K562 (cell line): Measurements from ENCODE around the gene SEMA3C. TPM values are rescaled to one million over a fixed set of nuclear protein-coding genes. Genes with fewer than 3 reads are reported as not detected.

Experiments used
- ATAC-seq: fragments of 200-7000 bp; cut with Tn5 transposase; 3 replicates; pipeline ENCODE4 v1.9.1; 2020; ENCODE audit warnings: moderate library complexity
- BruUV-seq: library from RNA; stranded (reverse); fragments of 400-500 nt; replicated peaks from 2 replicates; lab custom pipeline; 2021; lab: Mats Ljungman, UMichigan
- CTCF ChIA-PET: fragments of 300-600 bp; formaldehyde crosslinking; extraction: SDS; loops from one replicate; lab custom pipeline; 2021; ENCODE audit warnings: low intra/inter-chr PET ratio; lab: Yijun Ruan, JAX
- POLR2A ChIA-PET: fragments of 300-600, 350-650 bp; sonication (Branson Sonifier 250); formaldehyde crosslinking; extraction: SDS; loops from one replicate; lab custom pipeline; 2021; ENCODE audit warnings: antibody characterized with exemption, inconsistent platforms; lab: Yijun Ruan, JAX
- DNase-seq, 4 experiments: peaks; one replicate each; pipeline versions ENCODE4 v3.0.0 to v3.0.0-alpha.2; 2011 to 2018; ENCODE audit warnings: low spot score in 3 of 4, mixed read lengths in 3 of 4; ENCODE audit errors: extremely low read depth in 1 of 4
- FAIRE-seq: peaks from 2 replicates; lab custom pipeline; 2011; peaks lifted over from hg19 to GRCh38; lab: Jason Lieb, UNC
- H2AFZ ChIP-seq: 2 replicates; pipeline ENCODE4 v1.6.0; 2011; ENCODE audit warnings: low read depth, low read length, control low read depth, inconsistent platforms
- H3K27ac ChIP-seq: fragments of 200-600 bp; 3 replicates; pipeline ENCODE4 v1.8.0; 2011; ENCODE audit warnings: low read depth, mild to moderate bottlenecking, control low read depth, inconsistent platforms, low read length, moderate library complexity, mixed read lengths; ENCODE audit errors: extremely low read depth
- H3K27me3 ChIP-seq, 2 experiments: fragments of 300-600 bp in 1 of 2; 2 replicates in 1 of 2; 3 replicates in 1 of 2; pipeline versions ENCODE4 v1.6.0 to v1.8.0; 2011; ENCODE audit warnings: inconsistent platforms in 2 of 2, low read length in 2 of 2, mild to moderate bottlenecking in 1 of 2, mixed read lengths in 1 of 2, moderate library complexity in 1 of 2; ENCODE audit not compliant: control insufficient read depth in 2 of 2, insufficient read depth in 2 of 2
- H3K36me3 ChIP-seq: fragments of 300-600 bp; 3 replicates; pipeline ENCODE4 v1.8.0; 2011; ENCODE audit warnings: mild to moderate bottlenecking, low read length, inconsistent platforms; ENCODE audit not compliant: control insufficient read depth, insufficient read depth
- H3K4me1 ChIP-seq, 2 experiments: fragments of 200-600 bp in 1 of 2; replicated peaks in 1 of 2; 2 replicates in 1 of 2; 3 replicates in 1 of 2; pipeline versions ENCODE4 v1.5.1 to v1.8.0; 2011; ENCODE audit warnings: inconsistent platforms in 2 of 2, low read length in 2 of 2, mild to moderate bottlenecking in 1 of 2, mixed read lengths in 1 of 2, moderate library complexity in 1 of 2; ENCODE audit not compliant: control insufficient read depth in 2 of 2, insufficient read depth in 2 of 2
- H3K4me2 ChIP-seq: 2 replicates; pipeline ENCODE4 v1.6.1; 2011; ENCODE audit warnings: low read length, control low read depth, inconsistent platforms, mixed read lengths; ENCODE audit not compliant: insufficient read depth
- H3K4me3 ChIP-seq: fragments of 200-600 bp; sonication (generic), shearing (Covaris generic); 2 replicates; pipeline ENCODE4 v1.5.1; 2016; ENCODE audit warnings: control low read depth, inconsistent platforms
- H3K79me2 ChIP-seq: fragments of 200-600 bp; 3 replicates; pipeline ENCODE4 v1.8.0; 2011; ENCODE audit warnings: low read length, inconsistent platforms; ENCODE audit not compliant: control insufficient read depth, insufficient read depth
- H3K9ac ChIP-seq, 2 experiments: 2 replicates each; pipeline versions ENCODE4 v1.6.0 to v1.6.1; 2011; ENCODE audit warnings: low read depth in 2 of 2, low read length in 2 of 2, control low read depth in 1 of 2, inconsistent platforms in 1 of 2, mild to moderate bottlenecking in 1 of 2, mixed read lengths in 1 of 2; ENCODE audit not compliant: insufficient read depth in 1 of 2
- H3K9me1 ChIP-seq: one replicate; pipeline ENCODE4 v1.6.0; 2011; ENCODE audit warnings: inconsistent platforms, mild to moderate bottlenecking, low read length, moderate library complexity; ENCODE audit not compliant: control insufficient read depth, insufficient read depth
- H3K9me3 ChIP-seq: replicated peaks from 2 replicates; pipeline ENCODE4 v1.5.1; 2011; ENCODE audit warnings: low read depth, low read length, inconsistent platforms; ENCODE audit not compliant: control insufficient read depth, insufficient read depth
- H4K20me1 ChIP-seq: replicated peaks from 2 replicates; pipeline ENCODE4 v1.6.1; 2011; ENCODE audit warnings: low read length, inconsistent platforms, mixed read lengths; ENCODE audit not compliant: control insufficient read depth, insufficient read depth
- CAMTA2 ChIP-seq: fragments of 250-450 bp; sonication (Bioruptor Pico); conservative IDR thresholded peaks from 2 replicates; pipeline ENCODE4 v1.5.1; 2022
- CBX2 ChIP-seq: fragments of 200-600 bp; sonication (generic); IDR thresholded peaks from one replicate; pipeline ENCODE4 v1.6.1; 2012; ENCODE audit warnings: mild to moderate bottlenecking, low read length, inconsistent platforms; ENCODE audit not compliant: insufficient read depth, poor library complexity, severe bottlenecking
- HBP1 ChIP-seq: fragments of 450-650 bp; formaldehyde crosslinking; IDR thresholded peaks from 2 replicates; pipeline ENCODE4 v1.4.0; 2022; ENCODE audit warnings: missing genetic modification characterization
- KAT2B ChIP-seq: IDR thresholded peaks from one replicate; pipeline ENCODE4 v1.6.1; 2012; ENCODE audit warnings: low read depth, mild to moderate bottlenecking, control low read depth, inconsistent platforms, low read length, moderate library complexity
- NCOA2 ChIP-seq, 2 experiments: fragments of 450-650 bp; IDR thresholded peaks; 2 replicates each; pipeline ENCODE4 v1.6.1; 2018; ENCODE audit warnings: mild to moderate bottlenecking in 2 of 2, moderate library complexity in 1 of 2; ENCODE audit not compliant: partially characterized antibody in 2 of 2
- PRMT5 ChIP-seq: sonication (generic); formaldehyde crosslinking; IDR thresholded peaks from 2 replicates; pipeline ENCODE4 v1.5.0; 2020; ENCODE audit warnings: missing genetic modification reagents
- PTBP1 ChIP-seq: fragments of 200-400 bp; formaldehyde crosslinking; IDR thresholded peaks from 2 replicates; pipeline ENCODE4 v1.6.1; 2017; ENCODE audit warnings: low read depth, low read length
- STAG1 ChIP-seq: sonication (generic); formaldehyde crosslinking; IDR thresholded peaks from 2 replicates; pipeline ENCODE4 v1.5.0; 2020; ENCODE audit warnings: missing genetic modification reagents, borderline replicate concordance
- ZNF146 ChIP-seq: IDR thresholded peaks from one replicate; pipeline ENCODE4 v1.6.1; 2018; ENCODE audit warnings: missing compliant biosample characterization; ENCODE audit not compliant: unreplicated experiment
- WGBS: fragments of 100-300 bp; shearing (Covaris generic); methylation state at CpG from one replicate; pipeline ENCODE4 v1.1.6; 2016; ENCODE audit warnings: low coverage, mixed read lengths; ENCODE audit not compliant: insufficient coverage; ENCODE audit errors: missing lambda C conversion rate; 5-methylcytosine and 5-hydroxymethylcytosine counted together
- in situ Hi-C: fragments of 300-500 bp; cut with MboI; formaldehyde crosslinking; loops from 4 replicates; pipeline ENCODE4 v1.15.0; 2018; ENCODE audit warnings: inconsistent platforms, mixed read lengths
- intact Hi-C: fragments of 100-400 bp; cut with micrococcal nuclease; formaldehyde crosslinking; loops from 2 replicates; pipeline ENCODE4 v1.14.2; 2022
- polyA plus RNA-seq, 8 experiments: library from polyadenylated mRNA; depleted of rRNA in 4 of 8; stranded (reverse) in 5 of 8; unstranded in 3 of 8; fragments of >200 nt; fragmentation: Nextera tagmentation in 2 of 8; fragmentation: Illumina TruSeq in 1 of 8; extraction: Ambion mirVana in 2 of 8; extraction: Trizol in 1 of 8; gene quantifications; 2 replicates each; pipeline versions ENCODE4 v1.2.1 to v1.2.3, GENCODE V29; 2011 to 2014; ENCODE audit warnings: inconsistent platforms in 1 of 8, missing spikeins in 1 of 8
- total RNA-seq, 7 experiments: library from RNA; depleted of rRNA in 6 of 7; stranded (reverse); fragments of >200 nt in 6 of 7; fragmentation: Illumina TruSeq in 2 of 7; extraction: Trizol in 2 of 7; gene quantifications; 2 replicates each; pipeline versions ENCODE4 v1.2.1 to v1.2.3, GENCODE V29; 2011 to 2021; ENCODE audit warnings: low replicate concordance in 1 of 7

The SEMA3C gene
- total and polyA plus RNA-seq, 9 of the 15 experiments (the other 6 are each of a cell fraction or from before 2014, with no cell fraction given), result 0.04 to 0.36 (median 0.12) TPM; not detected in 3

- Histone ChIP-seq H3K27me3 (no peaks in the 10 kb centered on the region), H3K9me1 (no peaks in the 10 kb centered on the region), H3K9ac (no peak overlapping the region), H2AFZ (no peak overlapping the region), H3K4me1 (no peaks in the 10 kb centered on the region), H4K20me1 (no peaks in the 10 kb centered on the region), H3K4me2 (no peak overlapping the region), H3K9me3 (no peaks in the 10 kb centered on the region), H3K27ac (no peak overlapping the region), H3K4me3 (no peak overlapping the region), H3K36me3 (no peaks in the 10 kb centered on the region), H3K79me2 (no peaks in the 10 kb centered on the region)
- ChIA-PET POLR2A (no interaction called here), CTCF (no interaction called here)
- DNase-seq (no peak), FAIRE-seq (no peak), ATAC-seq (no peak)
- no peak for TF ChIP-seq PTBP1
- TF ChIP-seq NCOA2 (IDR thresholded peaks at IDR 0.05; ENCODE audit: partially characterized antibody in 2 of 2), result no peak
- no peak for TF ChIP-seq CAMTA2 (CRISPR knock-in tag)
- TF ChIP-seq ZNF146 (CRISPR knock-in tag), result no peak
- TF ChIP-seq KAT2B, result no peak
- 6% methylated on average over 2 of the region's 2 CpGs for WGBS
- in situ Hi-C loops, result no loop called here
- intact Hi-C loops, result no loop called here
- no TSS peak for BruUV-seq
Observed at GRCh38 chr7:80731281-80731680, 187.6 kb downstream of the SEMA3C start.

GRCh38 chr7:80729591-80730320 is 189.1 kb downstream of the SEMA3C start:
- DNase-seq (no peak), FAIRE-seq (no peak), ATAC-seq (no peak)
- Histone ChIP-seq H3K4me2 (no peak overlapping the region), H4K20me1 (no peaks in the 10 kb centered on the region), H3K9me1 (no peaks in the 10 kb centered on the region), H3K4me1 (no peaks in the 10 kb centered on the region), H2AFZ (no peak overlapping the region), H3K9ac (no peak overlapping the region), H3K27ac (no peak overlapping the region), H3K4me3 (no peak overlapping the region), H3K9me3 (no peaks in the 10 kb centered on the region), H3K27me3 (no peaks in the 10 kb centered on the region), H3K79me2 (no peaks in the 10 kb centered on the region), H3K36me3 (no peaks in the 10 kb centered on the region)
- WGBS, result 0% methylated on average over 2 of the region's 2 CpGs
- TF ChIP-seq PRMT5, result no peak
- TF ChIP-seq STAG1 (CRISPR knock-in tag), result no peak
- TF ChIP-seq HBP1 (CRISPR knock-in tag), result no peak
- TF ChIP-seq CBX2, result no peak
- POLR2A ChIA-PET, result no interaction called here
- CTCF ChIA-PET, result no interaction called here
- BruUV-seq, result no TSS peak
- in situ Hi-C loops, result no loop called here
- intact Hi-C loops, result no loop called here
